Testis (tissue), 3 donors: ENCODE measurements around the gene HSPB7. TPM values are rescaled to one million over a fixed set of nuclear protein-coding genes. Genes with fewer than 3 reads are reported as not detected.

Source experiments
- DNase-seq: peaks from one replicate; pipeline ENCODE4 v3.0.0-alpha.2; 2019
- H3K27ac ChIP-seq, 2 donors: fragments of 200-600 bp; sonication (generic); one replicate each; pipeline ENCODE4 v1.5.1; 2019
- H3K27me3 ChIP-seq: fragments of 200-600 bp; sonication (generic); one replicate; pipeline ENCODE4 v1.5.1; 2019
- H3K36me3 ChIP-seq: fragments of 200-600 bp; sonication (generic); one replicate; pipeline ENCODE4 v1.5.1; 2017; ENCODE audit warnings: low read depth; ENCODE audit errors: missing control alignments
- H3K4me1 ChIP-seq: fragments of 200-600 bp; sonication (generic); one replicate; pipeline ENCODE4 v1.5.1; 2019
- H3K4me3 ChIP-seq, 2 donors: fragments of 200-600 bp; sonication (generic); one replicate each; pipeline ENCODE4 v1.5.1; 2017 to 2019
- H3K9me3 ChIP-seq: fragments of 200-600 bp; sonication (generic); one replicate; pipeline ENCODE4 v1.5.1; 2017
- CTCF ChIP-seq, 3 experiments: fragments of 450-650 bp in 2 of 3; fragments of 200-600 bp in 1 of 3; sonication (generic) in 1 of 3; IDR thresholded peaks; one replicate each; pipeline ENCODE4 v1.5.1; 2016 to 2019; ENCODE audit warnings: antibody characterized with exemption in 3 of 3, mild to moderate bottlenecking in 2 of 3, moderate library complexity in 1 of 3
- POLR2A ChIP-seq: fragments of 450-650 bp; IDR thresholded peaks from one replicate; pipeline ENCODE4 v1.6.1; 2017; ENCODE audit warnings: antibody characterized with exemption, mild to moderate bottlenecking, moderate library complexity
- WGBS, 2 donors: methylation state at CpG; one replicate each; pipeline ENCODE4 v1.1.5; 2018; 5-methylcytosine and 5-hydroxymethylcytosine counted together
- intact Hi-C: fragments of 100-400 bp; cut with DNase I; formaldehyde crosslinking; loops from one replicate; pipeline ENCODE4 v1.15.1; 2023; ENCODE audit warnings: low total_unique reads
- polyA plus RNA-seq: library from polyadenylated mRNA; stranded (reverse); fragments of 350-450 nt; fragmentation: Illumina TruSeq; extraction: RNeasy Lipid Tissue Mini Kit (QIAGEN cat#74804); gene quantifications from one replicate; pipeline ENCODE4 v1.2.3, GENCODE V29; 2014; ENCODE audit warnings: low read depth, low replicate concordance; ENCODE audit not compliant: insufficient read depth
- total RNA-seq, 2 donors: library from RNA; depleted of rRNA; stranded (reverse); fragments of >200 nt; gene quantifications; one replicate each; pipeline ENCODE4 v1.2.3, GENCODE V29; 2016

HSPB7 gene
- total and polyA plus RNA-seq, 3 donors from 2014 or later = 9.0 to 31.2 (median 11.7) TPM

DNA sequence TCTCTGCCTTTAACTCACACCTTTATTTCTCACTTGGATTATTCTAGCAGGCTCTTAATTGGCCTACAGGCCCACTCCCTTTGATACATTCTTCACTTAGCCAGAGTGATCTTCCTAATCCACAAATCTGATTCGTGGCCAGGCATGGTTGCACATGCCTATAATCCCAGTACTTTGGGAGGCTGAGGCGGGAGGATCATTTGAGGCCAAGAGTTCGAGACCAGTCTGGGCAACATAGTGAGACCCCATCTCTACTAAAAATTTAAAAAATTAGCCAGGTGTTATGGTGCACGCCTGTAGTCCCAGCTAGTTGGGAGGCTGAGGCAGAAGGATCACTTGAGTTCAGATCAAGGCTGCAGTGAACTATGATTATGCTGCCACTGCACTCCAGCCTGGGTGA lies 44.1 kb downstream of the HSPB7 start:
- Histone ChIP-seq H3K36me3 (no peaks in the 10 kb centered on the region), H3K27me3 (no peaks in the 10 kb centered on the region), H3K27ac (no peak overlapping the region), H3K4me1 (peaks cover 12% of the 10 kb centered on the region), H3K9me3 (no peaks in the 10 kb centered on the region), H3K4me3 (no peak overlapping the region)
- no peak for DNase-seq
- WGBS, 2 donors = 90 to 96% methylated on average over 4 of the region's 4 CpGs
- intact Hi-C loops = no loop called here
- TF ChIP-seq CTCF (IDR thresholded peaks at IDR 0.05) = no peak
- TF ChIP-seq POLR2A = no peak

DNA sequence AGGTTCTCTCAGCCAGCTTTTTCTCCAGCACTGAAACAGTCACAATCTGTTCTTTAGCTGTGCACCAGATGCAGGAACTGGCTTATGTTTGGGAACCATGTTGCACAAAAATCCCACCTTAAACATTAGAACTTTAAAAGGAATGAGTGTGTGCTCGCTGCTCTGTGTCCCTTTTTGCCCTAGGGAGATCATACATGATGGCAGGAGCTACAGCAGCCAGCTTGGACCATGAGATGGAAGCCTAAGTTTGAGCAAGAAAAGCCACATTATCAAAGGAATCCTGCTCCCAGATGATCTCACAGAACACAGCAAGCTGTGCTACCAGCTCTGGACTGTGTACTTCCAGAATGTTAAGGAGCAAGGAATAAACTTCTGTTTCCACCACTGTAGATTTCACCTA lies 45.4 kb downstream of the HSPB7 start:
- intact Hi-C loops = no loop called here
- TF ChIP-seq CTCF (IDR thresholded peaks at IDR 0.05) (no peak), POLR2A (no peak)
- peaks cover 12% of the 10 kb centered on the region for H3K4me1 ChIP-seq
- H3K36me3 ChIP-seq = no peaks in the 10 kb centered on the region
- WGBS, 2 donors = 86 to 100% methylated on average over 1 of the region's 1 CpG
- no peak overlapping the region for H3K27ac ChIP-seq
- no peak overlapping the region for H3K4me3 ChIP-seq
- no peaks in the 10 kb centered on the region for H3K27me3 ChIP-seq
- no peak for DNase-seq
- H3K9me3 ChIP-seq = no peaks in the 10 kb centered on the region

DNA sequence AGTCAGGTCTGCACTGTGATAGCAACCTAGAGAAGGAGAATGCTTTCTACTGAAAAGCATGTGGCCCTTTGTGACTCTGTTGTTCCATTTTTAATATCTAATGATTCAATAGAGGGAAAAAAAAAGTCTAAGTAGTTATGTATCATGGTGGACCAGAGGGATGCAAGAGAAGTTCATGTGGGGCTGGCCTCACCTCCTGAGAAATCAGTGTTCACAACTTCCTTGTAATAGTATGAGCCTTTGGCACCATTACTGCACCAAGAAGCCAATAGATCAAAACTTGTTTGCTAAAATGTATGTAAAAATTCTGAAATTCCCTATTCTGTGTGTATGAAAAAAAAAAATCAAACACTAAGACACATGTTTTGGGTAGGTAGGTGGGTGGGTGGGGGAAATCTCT lies 46.9 kb downstream of the HSPB7 start:
- Histone ChIP-seq H3K27ac (no peak overlapping the region), H3K27me3 (no peaks in the 10 kb centered on the region), H3K36me3 (no peaks in the 10 kb centered on the region), H3K4me1 (peaks cover 12% of the 10 kb centered on the region), H3K4me3 (no peak overlapping the region), H3K9me3 (no peaks in the 10 kb centered on the region)
- TF ChIP-seq CTCF (IDR thresholded peaks at IDR 0.05) (no peak), POLR2A (no peak)
- intact Hi-C loops = no loop called here
- no peak for DNase-seq

DNA sequence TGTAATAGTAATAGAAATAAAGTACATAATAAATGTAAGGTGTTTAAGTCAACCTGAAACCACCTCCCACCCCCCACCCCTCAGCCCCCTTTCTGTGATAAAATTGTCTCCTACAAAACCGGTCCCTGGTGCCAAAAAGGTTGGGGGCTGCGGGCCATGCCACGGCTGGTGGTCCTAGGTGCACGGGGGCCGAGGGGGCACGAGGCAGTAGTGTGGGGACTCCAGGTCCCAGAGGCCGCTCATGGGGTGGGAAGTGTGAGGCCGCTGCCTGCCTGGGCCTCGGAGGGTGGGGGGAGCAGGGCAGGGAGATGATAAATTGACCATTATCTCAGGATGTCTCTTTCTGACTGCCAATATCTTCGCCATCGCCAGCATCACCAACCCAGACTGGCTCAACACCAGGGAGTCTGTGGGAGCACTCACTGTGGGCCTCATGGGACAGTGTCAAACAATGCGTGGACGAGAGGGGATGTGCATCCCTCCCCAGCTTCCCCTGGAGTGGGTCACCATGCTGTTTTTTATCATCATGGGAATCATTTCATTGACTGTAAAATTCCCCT lies 48.4 kb downstream of the HSPB7 start:
- TF ChIP-seq CTCF (IDR thresholded peaks at IDR 0.05) (no peak), POLR2A (no peak)
- Histone ChIP-seq H3K27ac (no peak overlapping the region), H3K36me3 (no peaks in the 10 kb centered on the region), H3K9me3 (no peaks in the 10 kb centered on the region), H3K4me3 (no peak overlapping the region), H3K4me1 (peaks cover 9% of the 10 kb centered on the region), H3K27me3 (no peaks in the 10 kb centered on the region)
- intact Hi-C loops = no loop called here
- WGBS, 2 donors = 91 to 98% methylated on average over 13 of the region's 13 CpGs
- no peak for DNase-seq

DNA sequence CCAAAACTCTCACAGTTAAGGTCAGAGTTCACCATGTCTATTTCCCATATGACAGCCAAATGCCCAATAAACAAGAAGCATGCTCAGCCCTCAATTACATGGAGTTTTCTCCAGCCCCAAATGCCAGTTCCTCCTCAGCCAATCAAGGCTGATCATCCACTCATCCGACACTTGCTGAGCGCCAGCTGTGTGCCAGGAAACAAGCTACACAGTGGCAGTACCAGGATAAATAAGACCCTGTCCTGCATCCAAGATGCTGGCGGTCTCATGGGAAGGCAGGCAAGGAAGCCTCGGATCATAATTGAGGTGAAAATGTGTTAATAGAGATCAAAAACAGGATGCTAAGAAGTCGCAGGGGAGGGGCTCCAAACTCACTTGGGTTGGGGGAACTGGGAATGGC lies 49.7 kb downstream of the HSPB7 start:
- Histone ChIP-seq H3K36me3 (no peaks in the 10 kb centered on the region), H3K9me3 (no peaks in the 10 kb centered on the region), H3K27me3 (no peaks in the 10 kb centered on the region), H3K27ac (no peak overlapping the region), H3K4me1 (peaks cover 12% of the 10 kb centered on the region), H3K4me3 (no peak overlapping the region)
- WGBS, 2 donors = 90 to 95% methylated on average over 5 of the region's 5 CpGs
- no peak for TF ChIP-seq POLR2A
- no peak for TF ChIP-seq CTCF (IDR thresholded peaks at IDR 0.05)
- intact Hi-C loops = no loop called here
- no peak for DNase-seq
